GM18526 (cell line): ENCODE results near the gene TWNK.

Experiments
- POLR2A ChIP-seq: IDR thresholded peaks from 3 replicates; pipeline ENCODE4 v1.6.1; 2011; ENCODE audit not compliant: insufficient read length; ENCODE audit errors: extremely low read depth

The TWNK gene

GRCh38 chr10:101011517-101012423 lies 24.4 kb downstream of the TWNK start:
- TF ChIP-seq POLR2A: no peak

GRCh38 chr10:101012525-101013364 lies 25.4 kb downstream of the TWNK start:
- TF ChIP-seq POLR2A: no peak

GRCh38 chr10:101013365-101013825 lies 26.1 kb downstream of the TWNK start:
- TF ChIP-seq POLR2A: no peak

- TF ChIP-seq POLR2A: no peak
Observed at GRCh38 chr10:101014230-101014884, 27.0 kb downstream of the TWNK start.

GRCh38 chr10:101014966-101015581 lies 27.7 kb downstream of the TWNK start:
- no peak for TF ChIP-seq POLR2A

GRCh38 chr10:101015582-101015973 lies 28.2 kb downstream of the TWNK start:
- no peak for TF ChIP-seq POLR2A

- TF ChIP-seq POLR2A: no peak
Observed at GRCh38 chr10:101016814-101017213, 29.5 kb downstream of the TWNK start.

- no peak for TF ChIP-seq POLR2A
Observed at GRCh38 chr10:101018118-101018599, 30.8 kb downstream of the TWNK start.

GRCh38 chr10:101018600-101019439 lies 31.5 kb downstream of the TWNK start:
- no peak for TF ChIP-seq POLR2A

GRCh38 chr10:101019440-101019703 lies 32.0 kb downstream of the TWNK start:
- TF ChIP-seq POLR2A: no peak

GRCh38 chr10:101020427-101021075 lies 33.2 kb downstream of the TWNK start:
- TF ChIP-seq POLR2A: no peak

- no peak for TF ChIP-seq POLR2A
Observed at GRCh38 chr10:101021239-101021638, 33.9 kb downstream of the TWNK start.

- no peak for TF ChIP-seq POLR2A
Observed at GRCh38 chr10:101021692-101022251, 34.4 kb downstream of the TWNK start.
